Prostate gland (tissue), 2 donors: ENCODE results near the gene LPP. TPM values are rescaled to one million over a fixed set of nuclear protein-coding genes. Genes with fewer than 3 reads are reported as not detected.

ENCODE experiments used
- DNase-seq: peaks from one replicate; pipeline ENCODE4 v3.0.0-alpha.2; 2019; ENCODE audit warnings: low spot score
- H3K27ac ChIP-seq, 2 donors: fragments of 200-600 bp; sonication (generic); 2 replicates each; pipeline ENCODE4 v1.5.1; 2017 to 2019
- H3K27me3 ChIP-seq: fragments of 200-600 bp; sonication (generic); replicated peaks from 2 replicates; pipeline ENCODE4 v1.5.1; 2019; ENCODE audit not compliant: insufficient read depth
- H3K36me3 ChIP-seq, 2 donors: fragments of 200-600 bp; sonication (generic); 1 replicate in 1 of 2; 2 replicates in 1 of 2; pipeline versions ENCODE4 v1.5.1 to v1.8.1; 2017 to 2019
- H3K4me1 ChIP-seq: fragments of 200-600 bp; sonication (generic); replicated peaks from 2 replicates; pipeline ENCODE4 v1.5.1; 2019
- H3K4me3 ChIP-seq, 2 donors: fragments of 200-600 bp; sonication (generic); 2 replicates each; pipeline ENCODE4 v1.5.1; 2017 to 2019
- H3K9me3 ChIP-seq: fragments of 200-600 bp; sonication (generic); 2 replicates; pipeline ENCODE4 v1.5.1; 2017
- POLR2A ChIP-seq: fragments of 450-650 bp; IDR thresholded peaks from one replicate; pipeline ENCODE4 v1.6.1; 2016; ENCODE audit warnings: antibody characterized with exemption, mild to moderate bottlenecking
- POLR2AphosphoS5 ChIP-seq: sonication (generic); formaldehyde crosslinking; IDR thresholded peaks from one replicate; pipeline ENCODE4 v1.6.1; 2017; ENCODE audit warnings: antibody characterized with exemption
- WGBS: methylation state at CpG from one replicate; pipeline ENCODE4 v1.1.5; 2018; 5-methylcytosine and 5-hydroxymethylcytosine counted together
- intact Hi-C: fragments of 100-400 bp; cut with DNase I; formaldehyde crosslinking; loops from one replicate; pipeline ENCODE4 v1.14.2; 2022
- total RNA-seq, 2 donors: library from RNA; depleted of rRNA; stranded (reverse); fragments of >200 nt; gene quantifications; one replicate each; pipeline ENCODE4 v1.1.0, GENCODE V29; 2016
- TF ChIP-seq, protein P1 (sequence below), 4 experiments: fragments of 200-600 bp in 2 of 4; fragments of 450-650 bp in 2 of 4; sonication (generic) in 2 of 4; IDR thresholded peaks; 1 replicate in 3 of 4; 2 replicates in 1 of 4; pipeline ENCODE4 v1.5.1; 2016 to 2019; ENCODE audit warnings: antibody characterized with exemption in 4 of 4, mild to moderate bottlenecking in 2 of 4, moderate library complexity in 2 of 4

Gene LPP
- total RNA-seq, 2 donors from 2014 or later: 219 to 248 TPM

DNA sequence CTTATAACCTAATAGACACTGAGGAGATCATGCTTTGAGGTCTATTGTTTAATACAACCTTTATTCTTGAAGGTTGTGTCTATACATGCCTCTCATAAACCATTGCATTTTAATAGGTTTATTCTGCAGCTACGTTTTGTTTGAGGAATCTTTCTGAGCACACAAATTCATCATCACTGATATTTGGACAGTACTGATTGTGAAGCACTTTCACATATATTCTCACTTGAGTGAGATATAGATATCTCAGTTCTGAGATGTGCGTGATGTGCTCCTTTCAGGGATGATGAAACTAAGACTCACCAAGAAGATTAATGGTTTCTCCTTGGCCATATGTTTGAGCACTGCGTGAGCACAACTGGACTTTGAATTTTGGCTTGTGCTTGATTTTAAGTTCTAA, 374.4 kb downstream of the LPP start:
- Histone ChIP-seq H3K27me3 (no peaks in the 10 kb centered on the region), H3K27ac (no peak overlapping the region), H3K4me1 (peaks cover 3% of the 10 kb centered on the region), H3K9me3 (no peaks in the 10 kb centered on the region), H3K36me3 (no peaks in the 10 kb centered on the region), H3K4me3 (no peak overlapping the region)
- no peak for DNase-seq
- WGBS: 33% methylated on average over 3 of the region's 3 CpGs
- intact Hi-C loops: no loop called here
- TF ChIP-seq POLR2A (no peak), POLR2AphosphoS5 (peak; percentile 55)
- TF ChIP-seq, protein P1, sequence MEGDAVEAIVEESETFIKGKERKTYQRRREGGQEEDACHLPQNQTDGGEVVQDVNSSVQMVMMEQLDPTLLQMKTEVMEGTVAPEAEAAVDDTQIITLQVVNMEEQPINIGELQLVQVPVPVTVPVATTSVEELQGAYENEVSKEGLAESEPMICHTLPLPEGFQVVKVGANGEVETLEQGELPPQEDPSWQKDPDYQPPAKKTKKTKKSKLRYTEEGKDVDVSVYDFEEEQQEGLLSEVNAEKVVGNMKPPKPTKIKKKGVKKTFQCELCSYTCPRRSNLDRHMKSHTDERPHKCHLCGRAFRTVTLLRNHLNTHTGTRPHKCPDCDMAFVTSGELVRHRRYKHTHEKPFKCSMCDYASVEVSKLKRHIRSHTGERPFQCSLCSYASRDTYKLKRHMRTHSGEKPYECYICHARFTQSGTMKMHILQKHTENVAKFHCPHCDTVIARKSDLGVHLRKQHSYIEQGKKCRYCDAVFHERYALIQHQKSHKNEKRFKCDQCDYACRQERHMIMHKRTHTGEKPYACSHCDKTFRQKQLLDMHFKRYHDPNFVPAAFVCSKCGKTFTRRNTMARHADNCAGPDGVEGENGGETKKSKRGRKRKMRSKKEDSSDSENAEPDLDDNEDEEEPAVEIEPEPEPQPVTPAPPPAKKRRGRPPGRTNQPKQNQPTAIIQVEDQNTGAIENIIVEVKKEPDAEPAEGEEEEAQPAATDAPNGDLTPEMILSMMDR (IDR thresholded peaks at IDR 0.05): no peak

DNA sequence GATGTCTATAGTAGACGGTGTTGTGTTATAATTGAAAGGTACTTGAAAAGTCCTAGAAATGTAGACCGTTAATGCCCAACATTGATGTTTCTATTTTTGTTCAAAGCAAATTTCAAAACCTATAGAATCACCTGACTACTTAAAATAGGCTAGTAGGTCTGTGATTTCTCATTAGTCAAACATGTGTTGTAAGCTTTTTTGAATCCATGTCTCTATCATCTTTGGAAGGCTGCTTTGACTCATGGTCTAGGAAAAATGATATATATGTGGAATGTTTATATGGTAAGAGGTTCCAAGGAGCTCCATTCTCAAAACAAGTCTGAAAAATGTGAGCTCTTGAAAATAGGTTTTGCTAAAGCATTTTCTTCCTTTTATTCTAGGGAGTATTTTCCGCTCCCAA, 375.3 kb downstream of the LPP start:
- H3K4me1 ChIP-seq: peaks cover 3% of the 10 kb centered on the region
- no peaks in the 10 kb centered on the region for H3K9me3 ChIP-seq
- H3K4me3 ChIP-seq: no peak overlapping the region
- no peak for DNase-seq
- 93% methylated on average over 3 of the region's 3 CpGs for WGBS
- intact Hi-C loops: no loop called here
- H3K27ac ChIP-seq: no peak overlapping the region
- H3K36me3 ChIP-seq: no peaks in the 10 kb centered on the region
- TF ChIP-seq, protein P1 (IDR thresholded peaks at IDR 0.05): no peak
- TF ChIP-seq POLR2A: no peak
- no peak for TF ChIP-seq POLR2AphosphoS5
- H3K27me3 ChIP-seq: no peaks in the 10 kb centered on the region

DNA sequence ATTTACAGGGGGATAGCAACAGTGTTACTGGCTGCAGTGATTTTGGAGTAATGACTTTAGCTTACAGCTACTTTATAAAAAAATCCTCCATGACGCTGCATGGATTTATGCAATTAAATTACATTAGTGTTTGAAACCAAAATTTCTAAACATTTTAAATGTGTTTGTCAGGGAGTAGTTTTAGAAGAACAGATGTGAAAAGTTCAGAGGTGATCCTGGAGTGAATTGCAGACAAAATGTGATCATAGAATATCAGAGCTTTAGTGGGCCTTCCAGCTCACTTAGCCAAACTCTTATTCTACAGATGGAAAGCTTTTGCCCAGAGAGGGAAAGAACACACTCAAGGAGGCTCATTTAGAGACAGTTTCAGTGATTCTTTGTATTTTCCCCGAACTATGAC, 376.3 kb downstream of the LPP start:
- no peak for DNase-seq
- intact Hi-C loops: no loop called here
- Histone ChIP-seq H3K4me3 (no peak overlapping the region), H3K9me3 (no peaks in the 10 kb centered on the region), H3K36me3 (no peaks in the 10 kb centered on the region), H3K27me3 (no peaks in the 10 kb centered on the region), H3K27ac (no peak overlapping the region), H3K4me1 (peaks cover 3% of the 10 kb centered on the region)
- WGBS: 92% methylated on average over 2 of the region's 2 CpGs
- TF ChIP-seq POLR2A: no peak
- TF ChIP-seq POLR2AphosphoS5: no peak
- TF ChIP-seq, protein P1 (IDR thresholded peaks at IDR 0.05): no peak

DNA sequence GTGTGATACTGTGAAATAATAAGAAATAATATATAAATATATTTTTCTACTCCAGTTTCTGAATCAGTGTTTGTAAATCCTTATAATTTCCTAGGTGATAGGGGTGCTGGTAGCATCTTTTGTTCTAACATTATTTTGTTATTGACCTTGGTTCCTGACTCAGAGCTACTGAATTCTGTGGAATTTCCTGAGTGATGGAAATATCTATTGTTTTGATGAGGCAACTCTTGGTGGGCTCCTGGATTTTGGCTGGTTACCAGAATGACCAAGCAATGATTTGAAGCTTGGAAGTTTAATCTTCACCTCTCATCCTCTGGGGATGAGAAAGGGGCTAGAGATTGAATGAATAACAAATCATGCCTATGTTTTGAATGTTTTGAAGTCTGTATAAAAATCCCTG, 377.3 kb downstream of the LPP start:
- no peaks in the 10 kb centered on the region for H3K36me3 ChIP-seq
- no peak for DNase-seq
- intact Hi-C loops: no loop called here
- H3K27ac ChIP-seq: no peak overlapping the region
- no peaks in the 10 kb centered on the region for H3K9me3 ChIP-seq
- peaks cover 3% of the 10 kb centered on the region for H3K4me1 ChIP-seq
- no peaks in the 10 kb centered on the region for H3K27me3 ChIP-seq
- no peak overlapping the region for H3K4me3 ChIP-seq
- no peak for TF ChIP-seq POLR2AphosphoS5
- TF ChIP-seq, protein P1 (IDR thresholded peaks at IDR 0.05): no peak
- TF ChIP-seq POLR2A: no peak

DNA sequence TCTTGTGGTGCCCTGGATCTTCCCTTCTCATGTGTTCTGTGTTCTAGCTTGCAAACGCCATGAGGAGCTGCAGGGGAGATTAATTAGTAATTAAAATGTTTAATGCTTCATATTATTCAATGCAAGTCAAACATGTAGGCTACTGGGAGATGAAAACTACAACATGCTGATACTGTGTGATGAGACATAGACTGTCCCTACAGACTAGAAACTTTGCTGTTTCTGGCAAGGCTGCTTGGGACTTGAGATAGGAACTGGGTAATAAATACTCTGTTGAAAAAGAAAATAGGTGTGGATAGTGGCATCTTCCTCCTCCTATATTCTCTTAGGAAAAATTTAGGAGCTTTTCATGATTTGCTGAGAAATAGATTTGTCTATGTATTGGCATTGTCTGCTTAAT, 379.2 kb downstream of the LPP start:
- intact Hi-C loops: no loop called here

More for the DNA sequence above, 379.2 kb downstream of the LPP start:
- Histone ChIP-seq H3K27ac (no peak overlapping the region), H3K9me3 (no peaks in the 10 kb centered on the region), H3K36me3 (no peaks in the 10 kb centered on the region), H3K27me3 (no peaks in the 10 kb centered on the region), H3K4me1 (peaks cover 3% of the 10 kb centered on the region), H3K4me3 (no peak overlapping the region)
- DNase-seq: no peak
- WGBS: 77% methylated on average over 1 of the region's 1 CpG
- TF ChIP-seq, protein P1 (IDR thresholded peaks at IDR 0.05): no peak
- no peak for TF ChIP-seq POLR2A
- TF ChIP-seq POLR2AphosphoS5: no peak
